HL-60 (cell line): Measurements from ENCODE around the gene GAS6.
"Not testable (repeated sequence)": the region's sequence is repeated elsewhere in the genome, so short reads cannot be mapped to it uniquely, and the experiment has no call there.

Experiments
- DNase-seq, 2 experiments: peaks; one replicate each; pipeline ENCODE4 v3.0.0-alpha.2; 2010 to 2020; ENCODE audit warnings: low read depth in 1 of 2, low spot score in 1 of 2
- H3K27ac ChIP-seq: fragments of 250-450 bp; sonication (Bioruptor Pico); replicated peaks from 2 replicates; pipeline ENCODE4 v1.5.1; 2020; ENCODE audit warnings: mild to moderate bottlenecking, moderate library complexity
- H3K27me3 ChIP-seq: fragments of 250-450 bp; sonication (Bioruptor Pico); 2 replicates; pipeline ENCODE4 v1.5.1; 2021; ENCODE audit warnings: mild to moderate bottlenecking, moderate library complexity; ENCODE audit not compliant: insufficient read depth, poor library complexity, severe bottlenecking
- H3K4me3 ChIP-seq: replicated peaks from 2 replicates; pipeline ENCODE4 v1.5.1; 2011; ENCODE audit warnings: mild to moderate bottlenecking, control low read depth, low read length; ENCODE audit not compliant: insufficient read depth
- GABPA ChIP-seq: IDR thresholded peaks from 2 replicates; pipeline ENCODE4 v1.6.1; 2012; ENCODE audit warnings: low read depth
- POLR2AphosphoS5 ChIP-seq: IDR thresholded peaks from 2 replicates; pipeline ENCODE4 v1.6.1; 2012; ENCODE audit warnings: low read depth
- SPI1 ChIP-seq: IDR thresholded peaks from 2 replicates; pipeline ENCODE4 v1.6.1; 2012; ENCODE audit warnings: low read depth, mild to moderate bottlenecking, borderline replicate concordance
- TF ChIP-seq, protein P1 (sequence below): IDR thresholded peaks from one replicate; pipeline ENCODE4 v1.5.1; 2011; ENCODE audit warnings: low read length, control low read depth, inconsistent platforms; ENCODE audit not compliant: insufficient read depth
- TF ChIP-seq, protein P2 (sequence below): IDR thresholded peaks from 2 replicates; pipeline ENCODE4 v1.6.1; 2012; ENCODE audit warnings: low read depth; ENCODE audit not compliant: insufficient replicate concordance

GAS6 gene

DNA sequence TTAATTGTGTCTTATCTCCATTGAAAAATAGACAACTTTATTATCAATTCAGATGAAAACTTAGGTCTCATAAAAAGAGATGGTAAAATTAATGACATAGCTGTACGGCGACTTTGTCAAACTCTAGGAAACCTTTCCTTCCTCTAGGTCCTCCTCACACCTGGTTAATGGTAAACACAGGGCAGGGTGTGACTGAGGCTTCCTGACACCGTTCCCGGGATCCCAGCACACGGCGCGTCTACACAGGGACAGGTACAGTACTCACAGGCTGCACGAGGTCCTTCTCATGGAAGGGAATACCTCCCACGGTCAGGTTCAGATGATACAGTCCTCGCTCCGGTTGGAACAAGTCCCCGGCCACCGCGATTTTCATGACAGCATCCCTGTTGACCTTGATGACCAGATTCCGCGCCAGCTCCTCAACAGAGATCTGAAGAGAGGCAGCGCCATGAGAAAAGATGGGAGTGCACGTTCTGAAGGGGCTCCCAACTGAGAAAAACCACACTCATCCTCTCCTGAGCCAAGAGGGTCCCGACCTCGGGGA lies 35.5 kb downstream of the GAS6 start:
- no peak overlapping the region for H3K27ac ChIP-seq
- no peak for DNase-seq
- TF ChIP-seq SPI1 = no peak
- TF ChIP-seq, protein P1, sequence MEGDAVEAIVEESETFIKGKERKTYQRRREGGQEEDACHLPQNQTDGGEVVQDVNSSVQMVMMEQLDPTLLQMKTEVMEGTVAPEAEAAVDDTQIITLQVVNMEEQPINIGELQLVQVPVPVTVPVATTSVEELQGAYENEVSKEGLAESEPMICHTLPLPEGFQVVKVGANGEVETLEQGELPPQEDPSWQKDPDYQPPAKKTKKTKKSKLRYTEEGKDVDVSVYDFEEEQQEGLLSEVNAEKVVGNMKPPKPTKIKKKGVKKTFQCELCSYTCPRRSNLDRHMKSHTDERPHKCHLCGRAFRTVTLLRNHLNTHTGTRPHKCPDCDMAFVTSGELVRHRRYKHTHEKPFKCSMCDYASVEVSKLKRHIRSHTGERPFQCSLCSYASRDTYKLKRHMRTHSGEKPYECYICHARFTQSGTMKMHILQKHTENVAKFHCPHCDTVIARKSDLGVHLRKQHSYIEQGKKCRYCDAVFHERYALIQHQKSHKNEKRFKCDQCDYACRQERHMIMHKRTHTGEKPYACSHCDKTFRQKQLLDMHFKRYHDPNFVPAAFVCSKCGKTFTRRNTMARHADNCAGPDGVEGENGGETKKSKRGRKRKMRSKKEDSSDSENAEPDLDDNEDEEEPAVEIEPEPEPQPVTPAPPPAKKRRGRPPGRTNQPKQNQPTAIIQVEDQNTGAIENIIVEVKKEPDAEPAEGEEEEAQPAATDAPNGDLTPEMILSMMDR = no peak
- TF ChIP-seq, protein P2, sequence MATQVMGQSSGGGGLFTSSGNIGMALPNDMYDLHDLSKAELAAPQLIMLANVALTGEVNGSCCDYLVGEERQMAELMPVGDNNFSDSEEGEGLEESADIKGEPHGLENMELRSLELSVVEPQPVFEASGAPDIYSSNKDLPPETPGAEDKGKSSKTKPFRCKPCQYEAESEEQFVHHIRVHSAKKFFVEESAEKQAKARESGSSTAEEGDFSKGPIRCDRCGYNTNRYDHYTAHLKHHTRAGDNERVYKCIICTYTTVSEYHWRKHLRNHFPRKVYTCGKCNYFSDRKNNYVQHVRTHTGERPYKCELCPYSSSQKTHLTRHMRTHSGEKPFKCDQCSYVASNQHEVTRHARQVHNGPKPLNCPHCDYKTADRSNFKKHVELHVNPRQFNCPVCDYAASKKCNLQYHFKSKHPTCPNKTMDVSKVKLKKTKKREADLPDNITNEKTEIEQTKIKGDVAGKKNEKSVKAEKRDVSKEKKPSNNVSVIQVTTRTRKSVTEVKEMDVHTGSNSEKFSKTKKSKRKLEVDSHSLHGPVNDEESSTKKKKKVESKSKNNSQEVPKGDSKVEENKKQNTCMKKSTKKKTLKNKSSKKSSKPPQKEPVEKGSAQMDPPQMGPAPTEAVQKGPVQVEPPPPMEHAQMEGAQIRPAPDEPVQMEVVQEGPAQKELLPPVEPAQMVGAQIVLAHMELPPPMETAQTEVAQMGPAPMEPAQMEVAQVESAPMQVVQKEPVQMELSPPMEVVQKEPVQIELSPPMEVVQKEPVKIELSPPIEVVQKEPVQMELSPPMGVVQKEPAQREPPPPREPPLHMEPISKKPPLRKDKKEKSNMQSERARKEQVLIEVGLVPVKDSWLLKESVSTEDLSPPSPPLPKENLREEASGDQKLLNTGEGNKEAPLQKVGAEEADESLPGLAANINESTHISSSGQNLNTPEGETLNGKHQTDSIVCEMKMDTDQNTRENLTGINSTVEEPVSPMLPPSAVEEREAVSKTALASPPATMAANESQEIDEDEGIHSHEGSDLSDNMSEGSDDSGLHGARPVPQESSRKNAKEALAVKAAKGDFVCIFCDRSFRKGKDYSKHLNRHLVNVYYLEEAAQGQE = no peak
- TF ChIP-seq POLR2AphosphoS5 = no peak
- no peak for TF ChIP-seq GABPA

DNA sequence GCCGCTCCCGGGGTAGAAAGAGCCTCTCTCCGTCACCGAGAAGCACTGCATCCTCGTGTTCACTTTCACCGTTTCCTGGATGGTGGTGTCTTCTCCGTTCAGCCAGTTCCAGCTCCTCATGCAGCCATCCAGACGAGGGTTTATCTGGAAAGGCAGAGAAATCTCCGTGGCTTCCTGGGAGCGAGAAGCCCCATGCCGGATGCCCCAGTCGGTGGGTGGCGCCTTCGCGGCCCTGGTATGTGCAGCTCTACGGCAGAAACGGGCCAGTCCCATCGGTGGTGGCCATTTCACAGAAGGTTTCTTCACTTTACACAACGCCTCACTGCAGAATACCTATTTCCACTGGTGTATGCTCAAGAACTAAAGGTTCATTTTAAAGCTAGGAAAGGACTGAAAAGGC lies 36.9 kb downstream of the GAS6 start:
- TF ChIP-seq, protein P2 = no peak
- TF ChIP-seq, protein P1 = no peak
- no peak for DNase-seq
- Histone ChIP-seq H3K4me3 (no peak overlapping the region), H3K27me3 (no peaks in the 10 kb centered on the region), H3K27ac (no peak overlapping the region)

More for the DNA sequence above, 35.5 kb downstream of the GAS6 start:
- H3K4me3 ChIP-seq = no peak overlapping the region
- no peaks in the 10 kb centered on the region for H3K27me3 ChIP-seq

DNA sequence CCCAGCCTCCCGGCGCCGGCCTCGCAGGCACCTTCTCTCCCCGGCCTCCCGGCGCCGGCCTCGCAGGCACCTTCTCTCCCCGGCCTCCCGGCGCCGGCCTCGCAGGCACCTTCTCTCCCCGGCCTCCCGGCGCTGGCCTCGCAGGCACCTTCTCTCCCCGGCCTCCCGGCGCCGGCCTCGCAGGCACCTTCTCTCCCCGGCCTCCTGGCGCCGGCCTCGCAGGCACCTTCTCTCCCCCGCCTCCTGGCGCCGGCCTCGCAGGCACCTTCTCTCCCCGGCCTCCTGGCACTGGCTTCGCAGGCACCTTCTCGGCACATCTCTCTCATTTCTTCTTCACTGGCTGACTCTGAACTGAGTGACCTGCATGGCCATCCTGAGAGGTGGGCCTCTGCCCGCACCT lies 37.4 kb downstream of the GAS6 start:
- not testable (repeated sequence) for DNase-seq, H3K27ac ChIP-seq, H3K4me3 ChIP-seq, H3K27me3 ChIP-seq

DNA sequence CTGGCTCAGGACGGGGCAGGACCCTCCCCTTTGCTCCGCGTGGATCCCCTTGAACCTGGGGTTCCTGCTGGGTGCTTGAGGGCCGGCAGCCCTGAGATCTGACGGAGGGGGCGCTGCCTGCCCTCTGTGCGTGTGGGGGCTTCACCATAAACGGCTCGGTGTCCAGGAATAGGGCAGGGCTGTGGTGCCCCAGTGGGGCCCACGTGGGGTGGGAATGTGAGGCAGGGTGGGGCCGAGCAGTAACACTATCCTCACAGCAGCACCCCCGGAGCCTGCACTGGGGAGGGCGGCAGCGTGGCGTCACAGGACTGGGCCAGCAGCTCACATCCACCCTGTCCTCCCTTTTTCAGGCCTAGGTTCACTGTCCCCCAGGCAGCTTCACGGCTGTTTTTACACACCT lies 38.0 kb downstream of the GAS6 start:
- no peak for DNase-seq
- no peak overlapping the region for H3K27ac ChIP-seq
- H3K27me3 ChIP-seq = no peaks in the 10 kb centered on the region
- H3K4me3 ChIP-seq = no peak overlapping the region
- no peak for TF ChIP-seq POLR2AphosphoS5
- TF ChIP-seq, protein P2 = no peak
- TF ChIP-seq, protein P1 = no peak
- no peak for TF ChIP-seq SPI1
- TF ChIP-seq GABPA = no peak
